ENCODE results near the gene VPS4A. TPM values are rescaled to one million over a fixed set of nuclear protein-coding genes. Genes with fewer than 3 reads are reported as not detected.

The VPS4A gene
- total RNA-seq, 1 experiment from 2014 or later, result 23.9 TPM

GRCh38 chr16:69270831-69271230 is 40.3 kb upstream of the VPS4A start:
- no peak for DNase-seq (ENCODE audit: low read depth, low spot score)
- no peak overlapping the region for H3K4me3 ChIP-seq (ENCODE audit: low read depth in 2 of 2, low read length in 2 of 2)
- no peak for ATAC-seq
- no peaks in the 10 kb centered on the region for H3K27me3 ChIP-seq (ENCODE audit: control insufficient read depth, insufficient read depth, low read length)
- no peaks in the 10 kb centered on the region for H3K9me3 ChIP-seq (ENCODE audit: control insufficient read depth, insufficient read depth, low read depth, low read length)
- H3K36me3 ChIP-seq (ENCODE audit: control insufficient read depth, insufficient read depth, low read length), result no peaks in the 10 kb centered on the region; the same call in 1 of the 2 replicates
- CTCF ChIA-PET, result no interaction called here
- H3K27ac ChIP-seq (ENCODE audit: low read length), result no peak overlapping the region
- intact Hi-C loops (cut with micrococcal nuclease; ENCODE audit: unreplicated experiment) (no loop called here), in situ Hi-C loops (cut with HindIII; ENCODE audit: low pct_unique_long_range_greater_than_20kb, low sequenced_read_pairs) (no loop called here)
- TF ChIP-seq REST (IDR thresholded peaks at IDR 0.05; ENCODE audit: insufficient read depth in 1 of 2, low read depth in 2 of 2, low read length in 1 of 2) (no peak), CTCF (IDR thresholded peaks at IDR 0.05) (no peak), TCF7L2 (IDR thresholded peaks at IDR 0.05; ENCODE audit: low read depth, low read length) (no peak), SIN3A (IDR thresholded peaks at IDR 0.05; ENCODE audit: borderline replicate concordance, insufficient read depth, low read depth, low read length) (no peak), POLR2AphosphoS5 (IDR thresholded peaks at IDR 0.05; ENCODE audit: low read depth, low read length) (no peak)
- no peaks in the 10 kb centered on the region for H3K4me1 ChIP-seq (ENCODE audit: control insufficient read depth, insufficient read depth, low read length)
- POLR2A ChIA-PET, result no interaction called here
- no TSS peak for BruUV-seq (replicated peaks)

GRCh38 chr16:69273009-69273408 is 38.1 kb upstream of the VPS4A start:
- H3K27ac ChIP-seq (ENCODE audit: low read length), result no peak overlapping the region
- in situ Hi-C loops (cut with HindIII; ENCODE audit: low pct_unique_long_range_greater_than_20kb, low sequenced_read_pairs), result no loop called here
- ATAC-seq (no peak), DNase-seq (ENCODE audit: low read depth, low spot score) (no peak)
- no TSS peak for BruUV-seq (replicated peaks)
- no peak overlapping the region for H3K4me3 ChIP-seq (ENCODE audit: low read depth in 2 of 2, low read length in 2 of 2)
- POLR2A ChIA-PET, result interaction anchor here (0.6 kb wide), 1 partner anchor 86 kb away, joined by 10 read pairs; the partner anchor contains the start of gene SNTB2
- no peaks in the 10 kb centered on the region; the same call in 1 of the 2 replicates for H3K36me3 ChIP-seq (ENCODE audit: control insufficient read depth, insufficient read depth, low read length)
- CTCF ChIA-PET, result no interaction called here
- no peaks in the 10 kb centered on the region for H3K4me1 ChIP-seq (ENCODE audit: control insufficient read depth, insufficient read depth, low read length)
- no peaks in the 10 kb centered on the region for H3K27me3 ChIP-seq (ENCODE audit: control insufficient read depth, insufficient read depth, low read length)
- intact Hi-C loops (cut with micrococcal nuclease; ENCODE audit: unreplicated experiment), result no loop called here
- TF ChIP-seq SIN3A (IDR thresholded peaks at IDR 0.05; ENCODE audit: borderline replicate concordance, insufficient read depth, low read depth, low read length) (no peak), REST (IDR thresholded peaks at IDR 0.05; ENCODE audit: insufficient read depth in 1 of 2, low read depth in 2 of 2, low read length in 1 of 2) (no peak), POLR2AphosphoS5 (IDR thresholded peaks at IDR 0.05; ENCODE audit: low read depth, low read length) (no peak), TCF7L2 (IDR thresholded peaks at IDR 0.05; ENCODE audit: low read depth, low read length) (no peak), CTCF (IDR thresholded peaks at IDR 0.05) (no peak)
- H3K9me3 ChIP-seq (ENCODE audit: control insufficient read depth, insufficient read depth, low read depth, low read length), result no peaks in the 10 kb centered on the region
